DOHH2 (cell line): ENCODE measurements around the gene KCNJ15.

Experiments used
- H3F3A ChIP-seq: fragments of 200-600 bp; sonication (generic), shearing (Covaris generic); 2 replicates; pipeline ENCODE4 v1.6.0; 2016; ENCODE audit warnings: antibody characterized with exemption, mild to moderate bottlenecking; ENCODE audit not compliant: control insufficient read depth, insufficient read depth
- H3K27ac ChIP-seq: fragments of 200-600 bp; sonication (generic); 2 replicates; pipeline ENCODE4 v1.5.1; 2014; ENCODE audit warnings: low read depth, mild to moderate bottlenecking, low read length, moderate library complexity
- H3K27me3 ChIP-seq: fragments of 200-600 bp; sonication (generic); 2 replicates; pipeline ENCODE4 v1.6.1; 2014; ENCODE audit warnings: mild to moderate bottlenecking, low read length, mixed read lengths; ENCODE audit not compliant: control insufficient read depth
- H3K36me3 ChIP-seq: fragments of 200-600 bp; sonication (generic); 2 replicates; pipeline ENCODE4 v1.6.1; 2014; ENCODE audit warnings: mild to moderate bottlenecking, low read length, moderate library complexity, mixed read lengths; ENCODE audit not compliant: control insufficient read depth
- H3K4me1 ChIP-seq: fragments of 200-600 bp; sonication (generic); 2 replicates; pipeline ENCODE4 v1.6.1; 2014; ENCODE audit warnings: mild to moderate bottlenecking, low read length, mixed read lengths; ENCODE audit not compliant: control insufficient read depth
- H3K4me2 ChIP-seq: fragments of 200-600 bp; sonication (generic); 2 replicates; pipeline ENCODE4 v1.6.0; 2014; ENCODE audit warnings: mild to moderate bottlenecking, low read length, moderate library complexity
- H3K4me3 ChIP-seq: fragments of 200-600 bp; sonication (generic); 2 replicates; pipeline ENCODE4 v1.5.1; 2014; ENCODE audit warnings: mild to moderate bottlenecking, low read length, mixed read lengths
- H3K79me2 ChIP-seq: fragments of 200-600 bp; sonication (generic); 2 replicates; pipeline ENCODE4 v1.6.1; 2014; ENCODE audit warnings: mild to moderate bottlenecking, low read length, mixed read lengths; ENCODE audit not compliant: control insufficient read depth
- H3K9me2 ChIP-seq: fragments of 200-600 bp; sonication (generic); replicated peaks from 2 replicates; pipeline ENCODE4 v1.6.1; 2014; ENCODE audit warnings: mild to moderate bottlenecking, low read length, mixed read lengths; ENCODE audit not compliant: control insufficient read depth
- H3K9me3 ChIP-seq: fragments of 200-600 bp; sonication (generic); 2 replicates; pipeline ENCODE4 v1.6.1; 2014; ENCODE audit warnings: antibody characterized with exemption, low read length, mixed read lengths; ENCODE audit not compliant: control insufficient read depth, insufficient read depth
- H4K20me1 ChIP-seq: fragments of 200-600 bp; sonication (generic); 2 replicates; pipeline ENCODE4 v1.6.0; 2014; ENCODE audit warnings: low read depth, mild to moderate bottlenecking, antibody characterized with exemption, low read length, moderate library complexity; ENCODE audit not compliant: control insufficient read depth, insufficient read depth
- EZH2phosphoT487 ChIP-seq: fragments of 200-600 bp; sonication (generic); IDR thresholded peaks from 2 replicates; pipeline ENCODE4 v1.6.1; 2017; ENCODE audit warnings: borderline replicate concordance, mild to moderate bottlenecking, antibody characterized with exemption, low read length, moderate library complexity, mixed read lengths
- TF ChIP-seq, protein P1 (sequence below): fragments of 200-600 bp; sonication (generic); IDR thresholded peaks from one replicate; pipeline ENCODE4 v1.5.1; 2014; ENCODE audit warnings: antibody characterized with exemption, mild to moderate bottlenecking, low read depth, low read length; ENCODE audit not compliant: poor library complexity, severe bottlenecking

The KCNJ15 gene

DNA sequence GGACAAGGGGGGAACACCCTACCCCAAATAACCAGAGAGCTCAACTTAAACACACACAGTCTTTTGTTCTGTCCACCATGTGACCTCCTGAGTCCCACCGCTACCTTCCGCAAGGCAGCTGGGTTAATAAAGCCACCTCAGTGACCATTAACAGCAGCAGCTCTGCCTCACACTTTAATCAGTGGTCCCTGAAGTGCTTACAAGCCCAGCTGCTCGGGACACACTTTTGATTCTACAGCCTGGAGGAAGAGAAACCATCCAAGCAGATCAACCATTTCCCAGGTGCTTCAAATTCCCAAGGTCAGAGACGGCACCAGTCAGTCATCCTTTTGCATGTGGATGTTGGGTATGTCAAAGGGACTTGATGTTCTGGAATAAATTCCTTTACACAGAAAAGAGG is 70.1 kb downstream of the KCNJ15 start:
- H3K79me2 ChIP-seq = no peaks in the 10 kb centered on the region
- no peaks in the 10 kb centered on the region for H3K4me1 ChIP-seq
- H3K9me3 ChIP-seq = no peaks in the 10 kb centered on the region

GRCh38 chr21:38327984-38328383 is 71.2 kb downstream of the KCNJ15 start:
- no peaks in the 10 kb centered on the region for H3K4me1 ChIP-seq
- H3K36me3 ChIP-seq = no peaks in the 10 kb centered on the region
- no peak overlapping the region for H3K4me2 ChIP-seq
- H3K9me3 ChIP-seq = no peaks in the 10 kb centered on the region
- H4K20me1 ChIP-seq = no peaks in the 10 kb centered on the region
- no peaks in the 10 kb centered on the region for H3K27me3 ChIP-seq
- no peaks in the 10 kb centered on the region for H3F3A ChIP-seq
- TF ChIP-seq EZH2phosphoT487 = no peak
- TF ChIP-seq, protein P1, sequence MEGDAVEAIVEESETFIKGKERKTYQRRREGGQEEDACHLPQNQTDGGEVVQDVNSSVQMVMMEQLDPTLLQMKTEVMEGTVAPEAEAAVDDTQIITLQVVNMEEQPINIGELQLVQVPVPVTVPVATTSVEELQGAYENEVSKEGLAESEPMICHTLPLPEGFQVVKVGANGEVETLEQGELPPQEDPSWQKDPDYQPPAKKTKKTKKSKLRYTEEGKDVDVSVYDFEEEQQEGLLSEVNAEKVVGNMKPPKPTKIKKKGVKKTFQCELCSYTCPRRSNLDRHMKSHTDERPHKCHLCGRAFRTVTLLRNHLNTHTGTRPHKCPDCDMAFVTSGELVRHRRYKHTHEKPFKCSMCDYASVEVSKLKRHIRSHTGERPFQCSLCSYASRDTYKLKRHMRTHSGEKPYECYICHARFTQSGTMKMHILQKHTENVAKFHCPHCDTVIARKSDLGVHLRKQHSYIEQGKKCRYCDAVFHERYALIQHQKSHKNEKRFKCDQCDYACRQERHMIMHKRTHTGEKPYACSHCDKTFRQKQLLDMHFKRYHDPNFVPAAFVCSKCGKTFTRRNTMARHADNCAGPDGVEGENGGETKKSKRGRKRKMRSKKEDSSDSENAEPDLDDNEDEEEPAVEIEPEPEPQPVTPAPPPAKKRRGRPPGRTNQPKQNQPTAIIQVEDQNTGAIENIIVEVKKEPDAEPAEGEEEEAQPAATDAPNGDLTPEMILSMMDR = no peak
- no peaks in the 10 kb centered on the region for H3K79me2 ChIP-seq
- H3K27ac ChIP-seq = no peak overlapping the region
- H3K4me3 ChIP-seq = no peak overlapping the region
- no peaks in the 10 kb centered on the region for H3K9me2 ChIP-seq

More for the DNA sequence above, 70.1 kb downstream of the KCNJ15 start:
- Histone ChIP-seq H3K4me2 (no peak overlapping the region), H3K4me3 (no peak overlapping the region), H3K27me3 (no peaks in the 10 kb centered on the region), H4K20me1 (no peaks in the 10 kb centered on the region), H3K36me3 (no peaks in the 10 kb centered on the region), H3K9me2 (no peaks in the 10 kb centered on the region), H3K27ac (no peak overlapping the region), H3F3A (no peaks in the 10 kb centered on the region)
- TF ChIP-seq EZH2phosphoT487 = no peak
- TF ChIP-seq, protein P1 = no peak

- no peaks in the 10 kb centered on the region for H3K9me3 ChIP-seq
- no peaks in the 10 kb centered on the region for H3K36me3 ChIP-seq
- H3F3A ChIP-seq = no peaks in the 10 kb centered on the region
- no peaks in the 10 kb centered on the region for H3K79me2 ChIP-seq
- no peaks in the 10 kb centered on the region for H3K9me2 ChIP-seq
- no peak overlapping the region for H3K4me3 ChIP-seq
- no peaks in the 10 kb centered on the region for H3K27me3 ChIP-seq
- no peaks in the 10 kb centered on the region for H4K20me1 ChIP-seq
- H3K4me1 ChIP-seq = no peaks in the 10 kb centered on the region
- no peak for TF ChIP-seq EZH2phosphoT487
- TF ChIP-seq, protein P1 = no peak
- no peak overlapping the region for H3K27ac ChIP-seq
- no peak overlapping the region for H3K4me2 ChIP-seq
Observed at GRCh38 chr21:38329162-38329561, 72.4 kb downstream of the KCNJ15 start.

DNA sequence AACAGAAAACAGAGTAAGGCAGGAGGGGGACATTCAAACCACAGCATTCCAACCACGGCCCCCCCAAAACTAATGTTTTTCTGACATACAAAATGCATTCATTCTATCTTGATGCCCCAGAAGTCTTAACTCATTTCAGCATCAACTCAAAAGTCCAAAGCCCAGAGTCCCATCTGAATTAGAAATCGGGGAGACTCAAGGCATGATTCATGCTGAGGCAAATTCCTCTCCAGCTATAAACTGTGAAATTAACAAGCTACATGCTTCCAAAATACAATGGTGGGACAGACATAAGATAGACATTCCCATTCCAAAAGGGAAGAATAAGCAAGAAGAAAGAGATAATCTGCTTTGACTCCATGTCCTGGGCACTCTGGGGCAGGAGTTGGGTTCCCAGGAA is 73.9 kb downstream of the KCNJ15 start:
- Histone ChIP-seq H3K36me3 (no peaks in the 10 kb centered on the region), H3K9me3 (no peaks in the 10 kb centered on the region), H3K4me3 (no peak overlapping the region), H3K27me3 (no peaks in the 10 kb centered on the region), H3K4me2 (no peak overlapping the region), H3K79me2 (no peaks in the 10 kb centered on the region), H3K9me2 (no peaks in the 10 kb centered on the region), H3K4me1 (no peaks in the 10 kb centered on the region), H3K27ac (no peak overlapping the region), H4K20me1 (no peaks in the 10 kb centered on the region), H3F3A (no peaks in the 10 kb centered on the region)
- TF ChIP-seq, protein P1 = no peak
- TF ChIP-seq EZH2phosphoT487 = no peak
